DMS79 treated with DMSO at 0.1 percent for 48 hours (cell line): Measurements from ENCODE around the gene LYZL6.
"Not testable (repeated sequence)": the region's sequence is repeated elsewhere in the genome, so short reads cannot be mapped to it uniquely, and the experiment has no call there.

Experiments used
- DNase-seq: peaks from one replicate; lab custom pipeline; 2025; lab: John Stamatoyannopoulos, UW

The LYZL6 gene

GRCh38 chr17:35947156-35947585 lies 3.7 kb upstream of the LYZL6 start:
- DNase-seq: peak; percentile 63

DNA sequence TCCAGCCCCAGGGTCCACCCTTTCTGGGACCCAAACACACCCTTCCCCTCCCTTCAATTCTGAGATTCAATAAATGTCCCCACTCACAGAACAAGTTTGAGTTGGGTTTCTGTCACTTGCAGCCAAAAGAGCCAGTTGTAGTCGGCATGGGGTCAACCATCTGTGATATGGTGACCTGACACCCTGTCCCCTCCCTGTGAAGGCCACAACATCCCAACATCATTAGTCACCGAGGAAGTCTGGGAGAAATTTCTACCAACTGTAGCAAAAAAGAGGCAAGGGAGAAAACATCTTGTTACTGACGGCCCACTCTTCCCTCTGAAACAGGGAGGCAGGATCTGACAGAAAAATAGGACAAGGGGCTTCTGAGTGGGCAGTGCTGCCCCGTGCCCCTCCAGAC lies 638 bp upstream of the LYZL6 start:
- DNase-seq: no peak

GRCh38 chr17:35942588-35943186 lies 826 bp downstream of the LYZL6 start:
- DNase-seq: peak; percentile 8

DNA sequence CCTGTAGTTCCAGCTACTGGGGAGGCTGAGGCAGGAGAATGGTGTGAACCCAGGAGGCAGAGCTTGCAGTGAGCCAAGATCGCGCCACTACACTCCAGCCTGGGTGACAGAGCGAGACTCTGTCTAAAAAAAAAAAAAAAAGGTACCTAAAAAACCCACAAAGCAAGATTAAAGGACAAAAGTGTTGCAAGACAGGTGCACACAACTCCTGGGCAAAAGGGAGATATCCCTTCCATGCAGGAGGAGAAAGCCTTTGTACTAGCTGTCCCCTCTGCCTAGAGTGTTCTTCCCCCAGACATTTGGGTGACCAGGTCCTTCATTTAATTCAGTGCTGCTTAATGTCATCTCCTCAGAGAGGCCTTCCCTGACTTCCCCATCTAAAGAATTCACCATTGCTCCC lies 5.0 kb downstream of the LYZL6 start:
- not testable (repeated sequence) for DNase-seq

DNA sequence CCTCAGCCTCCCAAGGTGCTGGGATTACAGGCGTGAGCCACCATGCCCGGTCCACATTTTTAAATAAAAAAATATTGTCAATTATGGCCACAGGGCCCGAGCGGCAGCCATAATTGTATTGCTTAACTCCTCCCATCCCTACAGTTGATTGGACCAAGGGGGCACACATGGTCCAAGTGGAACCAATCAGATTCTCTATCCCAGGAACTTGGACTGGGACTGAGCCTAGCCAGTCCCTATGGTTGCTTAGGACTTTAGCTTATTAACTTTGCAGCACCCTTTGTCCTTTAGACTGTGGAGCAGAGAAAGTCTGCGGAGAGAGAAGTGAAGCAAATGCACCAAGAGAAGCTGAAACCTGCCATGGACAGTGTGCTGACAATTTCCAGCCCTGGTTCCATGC lies 7.5 kb downstream of the LYZL6 start:
- no peak for DNase-seq

GRCh38 chr17:35934760-35935159 lies 8.8 kb downstream of the LYZL6 start:
- DNase-seq: no peak

DNA sequence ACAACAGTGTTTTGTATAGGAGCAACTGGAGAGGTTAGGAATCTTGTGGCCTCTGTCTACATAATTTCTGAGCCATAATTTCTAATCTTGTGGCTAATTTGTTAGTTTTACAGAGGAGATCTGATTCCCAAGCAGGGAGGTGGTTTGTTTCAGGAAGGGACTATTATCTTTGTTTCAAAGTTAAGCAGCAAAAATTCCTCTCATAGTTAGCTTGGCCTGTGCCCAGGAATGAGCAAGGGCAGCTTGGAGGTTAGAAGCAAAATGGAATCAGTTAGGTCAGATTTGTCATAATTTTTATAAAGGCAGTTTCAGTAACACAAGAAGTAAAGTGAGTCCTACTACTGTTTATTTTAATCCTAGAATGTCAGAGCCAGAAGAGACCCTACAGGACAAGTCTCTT lies 10.9 kb downstream of the LYZL6 start:
- DNase-seq: no peak

GRCh38 chr17:35931794-35932425 lies 11.6 kb downstream of the LYZL6 start:
- DNase-seq: no peak

DNA sequence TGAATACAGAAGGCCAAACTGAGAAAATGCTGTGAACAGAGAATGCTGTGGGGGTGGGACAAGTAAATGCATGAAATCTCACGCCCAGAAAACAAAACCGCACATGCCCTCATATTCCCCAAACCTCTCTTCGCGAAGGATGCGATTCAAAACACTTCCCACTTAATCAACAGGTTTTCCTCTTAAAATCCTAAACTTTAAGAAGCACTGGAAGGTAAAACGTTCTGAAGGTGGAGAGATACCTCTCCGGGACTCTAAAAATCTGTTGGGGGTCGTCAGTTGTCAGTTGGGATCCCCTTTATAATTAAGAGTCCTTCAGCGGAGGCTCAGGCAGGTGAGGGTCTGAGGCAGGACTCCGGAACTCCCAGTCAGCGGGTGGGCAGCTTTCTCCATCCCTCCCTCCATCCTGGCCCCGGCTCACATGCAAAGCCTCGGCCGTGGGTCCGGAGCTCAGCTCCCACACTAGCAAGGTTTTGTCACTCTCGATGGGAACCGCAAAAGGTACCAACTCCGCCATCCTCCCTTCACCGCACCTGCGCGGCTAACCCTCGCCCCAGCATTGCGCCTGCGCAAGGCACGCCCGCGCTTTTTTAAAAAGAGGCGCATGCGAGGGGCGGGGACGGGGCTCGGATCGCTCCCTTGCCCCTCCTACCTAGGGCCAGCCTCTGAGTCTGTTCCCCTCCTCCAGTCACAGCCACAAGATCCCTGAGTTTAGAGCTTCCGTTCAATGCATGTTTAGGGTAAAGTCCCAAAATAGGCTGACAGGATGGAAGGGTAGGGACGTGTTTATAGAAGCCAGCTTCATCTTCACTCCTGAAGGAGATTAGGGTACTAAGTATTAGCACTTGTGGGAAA lies 13.1 kb downstream of the LYZL6 start, which contains the start of gene RDM1:
TSS of gene RDM1 (minus strand) at position 563 of the 855 bp plus-strand sequence. CDS start at position 517, 46 bp downstream.
- peak; percentile 90 for DNase-seq

DNA sequence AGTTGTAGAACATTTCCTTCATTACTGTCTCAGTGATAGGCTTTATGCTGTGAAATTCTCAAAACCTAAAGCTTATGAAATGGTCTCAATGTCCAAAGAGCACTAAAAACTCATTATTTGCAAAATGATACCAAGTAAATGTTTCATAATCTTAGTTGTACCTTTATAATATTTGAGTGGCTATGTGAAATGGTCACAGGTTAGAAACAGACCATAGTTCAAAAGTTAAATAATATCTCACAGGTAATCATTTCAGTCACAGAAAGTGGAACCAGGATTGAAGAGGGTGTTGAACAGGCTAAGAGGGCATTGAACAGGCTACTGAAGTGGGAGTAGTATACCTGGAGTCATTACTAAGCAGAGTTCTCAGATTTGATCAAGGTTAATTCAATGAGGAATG lies 15.8 kb downstream of the LYZL6 start:
- no peak for DNase-seq

- no peak for DNase-seq
Observed at GRCh38 chr17:35923609-35924114, 19.9 kb downstream of the LYZL6 start.

DNA sequence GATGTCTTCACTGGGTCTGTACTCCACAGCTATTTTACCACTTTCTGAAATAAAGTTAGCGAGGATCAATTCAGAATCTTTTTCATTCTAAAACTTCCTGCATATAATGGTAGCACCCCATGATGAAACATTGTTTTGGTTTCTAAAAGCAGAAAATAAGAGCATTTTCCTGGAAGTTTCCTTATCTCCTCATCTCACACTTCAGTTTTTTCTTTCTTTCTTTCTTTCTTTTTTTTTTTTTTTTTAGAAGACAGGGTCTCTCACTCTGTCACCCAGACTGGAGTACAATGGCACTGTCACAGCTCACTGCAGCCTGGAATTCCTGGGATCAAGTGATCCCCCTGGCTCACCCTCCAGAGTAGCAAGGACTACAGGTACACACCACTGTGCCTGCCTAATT lies 23.3 kb downstream of the LYZL6 start:
- no peak for DNase-seq

GRCh38 chr17:35918665-35919064 lies 24.8 kb downstream of the LYZL6 start:
- no peak for DNase-seq

DNA sequence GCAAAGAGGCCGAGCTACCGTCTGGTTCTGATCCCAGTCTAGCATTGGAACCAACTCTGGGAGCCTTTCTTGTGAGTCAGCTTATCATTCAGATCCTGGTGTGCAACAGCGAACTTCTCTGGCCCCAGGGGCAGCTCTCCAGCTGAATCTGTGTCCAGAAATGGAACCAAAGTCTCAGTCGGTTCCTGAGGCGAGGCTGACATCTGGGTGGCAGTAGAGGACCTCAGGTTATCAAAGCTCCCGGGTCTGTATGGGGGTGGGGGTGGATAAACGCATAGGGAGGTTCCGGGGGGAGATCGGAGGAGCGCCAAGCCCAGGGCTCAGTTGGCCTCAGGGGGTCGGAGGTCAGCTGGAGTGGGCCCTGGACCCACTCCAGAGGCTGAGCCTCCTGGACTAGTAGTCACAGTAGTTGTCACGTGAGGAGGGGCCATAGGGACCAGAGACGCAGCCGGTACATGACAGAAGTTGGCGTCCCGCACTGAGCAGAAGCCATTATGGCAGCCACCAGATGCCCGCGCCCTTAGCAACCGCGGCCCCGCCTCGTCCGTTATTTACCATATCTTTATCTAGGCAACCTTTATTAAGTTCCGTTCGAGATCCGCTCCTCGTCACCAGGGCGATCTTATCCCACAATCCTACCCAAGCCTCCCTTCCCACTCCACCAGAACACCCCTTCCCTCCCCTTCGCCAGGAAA lies 25.8 kb downstream of the LYZL6 start:
- no peak for DNase-seq

DNA sequence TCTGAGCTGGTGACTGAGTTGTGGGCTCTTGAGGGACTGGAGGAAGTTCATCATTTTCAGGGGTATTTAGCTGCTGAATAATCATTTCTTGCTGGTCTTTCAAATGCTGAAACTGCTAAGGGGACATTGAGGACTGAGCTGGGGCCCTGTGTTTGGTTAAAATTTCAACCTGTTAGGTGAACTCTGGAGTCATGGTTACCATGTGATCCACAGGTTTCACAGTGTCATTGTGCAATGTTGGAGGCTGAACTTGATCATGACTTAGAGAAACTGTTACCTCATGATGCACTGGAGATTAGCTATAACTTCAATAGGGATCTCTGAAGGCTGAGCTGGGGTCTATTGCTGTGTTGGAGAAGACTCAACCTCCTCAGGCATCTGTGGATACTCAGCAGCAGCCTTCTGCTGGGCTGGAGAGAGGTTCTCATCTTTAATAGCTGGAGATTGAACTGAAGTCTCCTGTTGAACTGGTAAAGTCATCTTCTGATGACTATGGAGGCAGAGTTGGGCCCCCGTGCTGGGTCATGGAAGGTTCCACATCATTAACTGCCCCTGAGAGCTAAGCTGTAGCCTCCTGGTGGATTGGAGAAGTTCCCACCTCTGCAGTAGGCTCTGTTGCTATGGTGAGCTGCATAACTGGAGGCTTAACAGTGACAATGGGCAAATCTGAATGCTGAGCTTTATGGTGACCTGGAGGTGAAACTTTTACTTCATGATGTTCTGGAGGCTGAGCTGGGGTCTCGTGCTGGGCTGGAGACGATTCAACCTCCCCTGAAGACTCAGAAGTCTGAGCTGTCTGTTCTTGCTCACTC lies 28.2 kb downstream of the LYZL6 start:
- peak; percentile 20 for DNase-seq

DNA sequence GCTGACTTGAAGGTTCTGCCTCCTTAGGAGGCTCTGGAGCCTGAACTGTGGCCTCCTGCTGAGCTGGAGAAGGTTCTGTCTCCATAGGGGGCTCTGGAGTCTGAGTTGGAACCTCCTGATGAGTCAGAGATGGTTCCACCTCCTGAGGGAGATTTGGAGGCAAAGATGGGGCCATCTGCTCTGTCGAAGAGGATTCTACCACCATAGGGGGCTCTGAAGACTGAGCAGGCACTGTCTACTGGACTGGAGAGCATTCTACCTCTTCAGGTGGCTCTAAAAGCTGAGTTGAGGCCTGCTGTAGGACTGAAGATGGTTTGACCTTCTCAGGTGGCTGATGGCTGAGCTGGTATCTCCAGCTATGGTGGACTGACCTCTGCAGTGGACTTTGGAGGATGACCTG lies 29.2 kb downstream of the LYZL6 start:
- DNase-seq: no peak

GRCh38 chr17:35913609-35914008 lies 29.9 kb downstream of the LYZL6 start:
- no peak for DNase-seq

GRCh38 chr17:35912942-35913341 lies 30.6 kb downstream of the LYZL6 start:
- DNase-seq: no peak

- DNase-seq: no peak
Observed at GRCh38 chr17:35912339-35912912, 31.1 kb downstream of the LYZL6 start.

DNA sequence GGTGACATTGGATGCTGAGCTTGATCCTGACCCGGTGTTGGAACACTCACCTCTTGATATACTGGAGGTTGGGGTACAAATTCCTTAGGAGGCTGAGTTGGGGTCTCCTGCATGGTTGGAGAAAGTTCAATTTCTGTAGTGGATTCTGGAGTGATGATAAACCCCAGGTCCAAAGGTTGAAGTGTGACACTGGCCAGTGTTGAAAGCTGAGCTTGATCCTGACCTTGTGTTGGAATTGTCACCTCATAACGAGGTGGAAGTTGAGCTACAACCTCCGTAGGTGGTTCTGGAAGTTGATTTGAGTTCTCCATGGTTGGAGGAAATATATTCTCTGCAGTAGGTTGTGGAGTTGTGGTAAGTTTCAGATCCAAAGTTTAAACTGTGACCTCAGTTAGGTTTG lies 34.1 kb downstream of the LYZL6 start:
- no peak for DNase-seq

GRCh38 chr17:35907691-35908090 lies 35.8 kb downstream of the LYZL6 start:
- no peak for DNase-seq
